Measurements from ENCODE around the gene GPD1.

GPD1 gene

GRCh38 chr12:50090391-50090790, 13.4 kb upstream of the GPD1 start:
- no peak for TF ChIP-seq CTCF (IDR thresholded peaks at IDR 0.05; ENCODE audit: borderline replicate concordance, control extremely low read depth, extremely low read depth, insufficient read depth, missing control alignments)
- no peak for DNase-seq (ENCODE audit: low spot score)
- in situ Hi-C loops (cut with MboI; ENCODE audit: low sequenced_read_pairs, unreplicated experiment): no loop called here

- no peak for TF ChIP-seq CTCF (IDR thresholded peaks at IDR 0.05; ENCODE audit: borderline replicate concordance, control extremely low read depth, extremely low read depth, insufficient read depth, missing control alignments)
- no peak for DNase-seq (ENCODE audit: low spot score)
- in situ Hi-C loops (cut with MboI; ENCODE audit: low sequenced_read_pairs, unreplicated experiment): no loop called here
Measured at GRCh38 chr12:50097952-50098351, 5.9 kb upstream of the GPD1 start.

- no peak for TF ChIP-seq CTCF (IDR thresholded peaks at IDR 0.05; ENCODE audit: borderline replicate concordance, control extremely low read depth, extremely low read depth, insufficient read depth, missing control alignments)
- DNase-seq (ENCODE audit: low spot score): no peak
- in situ Hi-C loops (cut with MboI; ENCODE audit: low sequenced_read_pairs, unreplicated experiment): no loop called here
Measured at GRCh38 chr12:50099302-50100008, 4.4 kb upstream of the GPD1 start.

GRCh38 chr12:50100561-50100960, 3.2 kb upstream of the GPD1 start:
- no peak for DNase-seq (ENCODE audit: low spot score)
- no peak for TF ChIP-seq CTCF (IDR thresholded peaks at IDR 0.05; ENCODE audit: borderline replicate concordance, control extremely low read depth, extremely low read depth, insufficient read depth, missing control alignments)
- in situ Hi-C loops (cut with MboI; ENCODE audit: low sequenced_read_pairs, unreplicated experiment): no loop called here

- in situ Hi-C loops (cut with MboI; ENCODE audit: low sequenced_read_pairs, unreplicated experiment): no loop called here
- TF ChIP-seq CTCF (IDR thresholded peaks at IDR 0.05; ENCODE audit: borderline replicate concordance, control extremely low read depth, extremely low read depth, insufficient read depth, missing control alignments): no peak
- DNase-seq (ENCODE audit: low spot score): no peak
Measured at GRCh38 chr12:50101663-50102062, 2.1 kb upstream of the GPD1 start.

GRCh38 chr12:50102131-50102531, 1.7 kb upstream of the GPD1 start:
- in situ Hi-C loops (cut with MboI; ENCODE audit: low sequenced_read_pairs, unreplicated experiment): no loop called here
- DNase-seq (ENCODE audit: low spot score): no peak
- TF ChIP-seq CTCF (IDR thresholded peaks at IDR 0.05; ENCODE audit: borderline replicate concordance, control extremely low read depth, extremely low read depth, insufficient read depth, missing control alignments): no peak

Measured in GM13976 (cell line).